ENCODE measurements around the gene SAA2. TPM values are rescaled to one million over a fixed set of nuclear protein-coding genes. Genes with fewer than 3 reads are reported as not detected.
"Not testable (repeated sequence)": the region's sequence is repeated elsewhere in the genome, so short reads cannot be mapped to it uniquely, and the experiment has no call there.

The SAA2 gene
- total RNA-seq, 1 donor from 2014 or later = 24.7 TPM

- no peaks in the 10 kb centered on the region for H3K27me3 ChIP-seq (ENCODE audit: low read depth)
- no peak overlapping the region for H3K4me3 ChIP-seq
- H3K36me3 ChIP-seq = no peaks in the 10 kb centered on the region
- H3K9me3 ChIP-seq = no peaks in the 10 kb centered on the region
- TF ChIP-seq CTCF (IDR thresholded peaks at IDR 0.05) = no peak
- intact Hi-C loops (cut with DNase I) = no loop called here
- H3K4me1 ChIP-seq = no peaks in the 10 kb centered on the region
- no peak overlapping the region for H3K27ac ChIP-seq
- ATAC-seq (no peak), DNase-seq (no peak)
Measured at GRCh38 chr11:18254781-18255361, 6.4 kb upstream of the SAA2 start.

DNA sequence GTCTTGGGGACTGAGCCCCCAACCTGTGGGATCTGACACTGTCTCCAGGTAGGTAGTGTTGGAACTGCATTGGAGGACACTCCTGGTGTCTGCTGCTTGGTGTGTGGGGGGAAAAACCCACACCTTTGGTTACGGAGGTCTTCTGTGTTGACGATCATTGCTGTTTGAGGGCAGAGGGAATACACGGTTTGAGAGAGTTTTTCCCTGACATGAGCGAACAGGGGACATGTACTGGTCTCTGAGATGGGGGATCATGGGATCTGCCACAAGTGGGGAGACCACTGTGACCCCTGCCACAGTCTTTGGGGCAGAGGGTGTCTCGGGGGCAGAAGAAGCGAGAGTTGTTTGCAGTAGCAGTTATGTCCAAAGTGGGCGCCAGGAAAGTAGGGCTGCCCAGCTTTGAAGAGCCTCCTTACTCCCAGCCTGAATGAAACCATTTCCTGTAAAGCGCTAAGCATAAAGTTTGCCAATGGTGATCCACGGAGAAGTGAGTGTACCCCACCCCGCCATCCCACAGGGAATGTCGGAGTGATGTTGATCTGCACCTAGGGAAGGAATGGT is 5.4 kb upstream of the SAA2 start:
- Histone ChIP-seq H3K27me3 (ENCODE audit: low read depth) (no peaks in the 10 kb centered on the region), H3K27ac (no peak overlapping the region), H3K36me3 (no peaks in the 10 kb centered on the region), H3K9me3 (no peaks in the 10 kb centered on the region), H3K4me1 (no peaks in the 10 kb centered on the region), H3K4me3 (no peak overlapping the region)
- no peak for TF ChIP-seq CTCF (IDR thresholded peaks at IDR 0.05)
- intact Hi-C loops (cut with DNase I) = no loop called here
- DNase-seq = no peak
- ATAC-seq = no peak

GRCh38 chr11:18253233-18253632 is 4.8 kb upstream of the SAA2 start:
- Histone ChIP-seq H3K36me3 (no peaks in the 10 kb centered on the region), H3K4me3 (no peak overlapping the region), H3K4me1 (no peaks in the 10 kb centered on the region), H3K27ac (no peak overlapping the region), H3K27me3 (ENCODE audit: low read depth) (no peaks in the 10 kb centered on the region), H3K9me3 (no peaks in the 10 kb centered on the region)
- TF ChIP-seq CTCF (IDR thresholded peaks at IDR 0.05) = no peak
- DNase-seq = no peak
- intact Hi-C loops (cut with DNase I) = no loop called here
- ATAC-seq = no peak

GRCh38 chr11:18247191-18247581 is 1.3 kb downstream of the SAA2 start:
- not testable (repeated sequence) for H3K27ac ChIP-seq

GRCh38 chr11:18246379-18247190 is 1.9 kb downstream of the SAA2 start:
- H3K27me3 ChIP-seq (ENCODE audit: low read depth); DNase-seq; H3K36me3 ChIP-seq; H3K4me1 ChIP-seq; H3K9me3 ChIP-seq; intact Hi-C loops (cut with DNase I): not testable (repeated sequence)
- Histone ChIP-seq H3K27ac (peak overlapping the region; percentile 25), H3K4me3 (peak overlapping the region; percentile 14)
- peak; percentile 60 to 66 for ATAC-seq

More at GRCh38 chr11:18247191-18247581, 1.3 kb downstream of the SAA2 start:
- intact Hi-C loops (cut with DNase I); DNase-seq; H3K36me3 ChIP-seq; H3K9me3 ChIP-seq; ATAC-seq; H3K27me3 ChIP-seq (ENCODE audit: low read depth); H3K4me1 ChIP-seq; H3K4me3 ChIP-seq: not testable (repeated sequence)

DNA sequence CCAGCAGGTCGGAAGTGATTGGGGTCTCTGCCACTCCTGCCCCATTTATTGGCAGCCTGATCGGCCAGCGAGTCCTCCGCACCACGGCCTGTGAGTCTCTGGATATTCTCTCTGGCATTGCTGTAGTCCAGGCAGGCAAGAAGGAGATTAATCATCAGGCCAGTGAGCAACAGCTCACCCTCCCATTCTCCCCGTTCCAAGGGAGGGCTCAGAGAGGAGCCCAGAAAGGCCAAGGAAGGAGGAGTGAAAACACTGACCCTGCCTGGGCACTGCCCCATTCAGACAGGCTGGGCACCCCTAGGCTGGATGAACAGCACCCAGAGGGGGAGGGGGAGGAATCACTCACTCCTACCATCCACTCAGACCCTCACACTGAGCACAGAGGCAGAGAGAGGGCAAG is 3.1 kb downstream of the SAA2 start:
- Histone ChIP-seq H3K9me3 (no peaks in the 10 kb centered on the region), H3K4me1 (no peaks in the 10 kb centered on the region), H3K36me3 (no peaks in the 10 kb centered on the region), H3K4me3 (no peak overlapping the region), H3K27me3 (ENCODE audit: low read depth) (no peaks in the 10 kb centered on the region), H3K27ac (no peak overlapping the region)
- intact Hi-C loops (cut with DNase I) = no loop called here
- TF ChIP-seq CTCF (IDR thresholded peaks at IDR 0.05) = no peak
- no peak for DNase-seq
- ATAC-seq = no peak

Data from lower lobe of right lung (tissue), 2 donors.